PC-3 (cell line): ENCODE data around the gene SFRP5. TPM values are rescaled to one million over a fixed set of nuclear protein-coding genes. Genes with fewer than 3 reads are reported as not detected.

ENCODE experiments used
- ATAC-seq: fragments of 200-7000 bp; cut with Tn5 transposase; 2 replicates; pipeline ENCODE4 v1.9.1; 2020; ENCODE audit warnings: mild to moderate bottlenecking, moderate library complexity
- BruUV-seq: library from RNA; stranded (reverse); fragments of 400-500 nt; replicated peaks from 2 replicates; lab custom pipeline; 2021; lab: Mats Ljungman, UMichigan
- CTCF ChIA-PET: fragments of 300-600 bp; sonication (Branson Sonifier 250); formaldehyde crosslinking; loops from one replicate; lab custom pipeline; 2022; ENCODE audit warnings: antibody characterized with exemption; lab: Charles Lee
- POLR2A ChIA-PET: fragments of 300-600 bp; sonication (Branson Sonifier 250); formaldehyde crosslinking; loops from one replicate; lab custom pipeline; 2022; ENCODE audit warnings: antibody characterized with exemption; ENCODE audit not compliant: unreplicated experiment; lab: Charles Lee
- DNase-seq: peaks from one replicate; pipeline ENCODE4 v3.0.0-alpha.2; 2015
- H2AFZ ChIP-seq: fragments of 300-600 bp; sonication (generic); 2 replicates; pipeline ENCODE4 v1.6.0; 2016; ENCODE audit warnings: antibody characterized with exemption, low read length
- H3F3A ChIP-seq: fragments of 300-600 bp; sonication (generic); one replicate; pipeline ENCODE4 v1.6.0; 2017; ENCODE audit warnings: antibody characterized with exemption, low read length, control low read depth, mild to moderate bottlenecking; ENCODE audit not compliant: unreplicated experiment
- H3K27ac ChIP-seq: fragments of 300-600 bp; sonication (generic); 2 replicates; pipeline ENCODE4 v1.5.1; 2016; ENCODE audit warnings: mild to moderate bottlenecking, low read length
- H3K27me3 ChIP-seq: fragments of 300-600 bp; sonication (generic); 2 replicates; pipeline ENCODE4 v1.6.1; 2016; ENCODE audit warnings: low read length, mixed read lengths
- H3K36me3 ChIP-seq: fragments of 300-600 bp; sonication (generic); 2 replicates; pipeline ENCODE4 v1.6.1; 2016; ENCODE audit warnings: low read depth, mixed run types, low read length, mixed read lengths
- H3K4me1 ChIP-seq: fragments of 300-600 bp; sonication (generic); 2 replicates; pipeline ENCODE4 v1.5.1; 2016; ENCODE audit warnings: low read length; ENCODE audit not compliant: insufficient read depth
- H3K4me2 ChIP-seq: fragments of 300-600 bp; sonication (generic); 2 replicates; pipeline ENCODE4 v1.6.0; 2016; ENCODE audit warnings: low read length
- H3K4me3 ChIP-seq: fragments of 300-600 bp; sonication (generic); 2 replicates; pipeline ENCODE4 v1.5.1; 2016; ENCODE audit warnings: mild to moderate bottlenecking, low read length, mixed read lengths
- H3K79me2 ChIP-seq: fragments of 300-600 bp; sonication (generic); 2 replicates; pipeline ENCODE4 v1.6.1; 2017; ENCODE audit warnings: low read length, mixed read lengths
- H3K9ac ChIP-seq: fragments of 300-600 bp; sonication (generic); 2 replicates; pipeline ENCODE4 v1.6.0; 2016; ENCODE audit warnings: mild to moderate bottlenecking, low read length
- H3K9me2 ChIP-seq: fragments of 300-600 bp; sonication (generic); replicated peaks from 2 replicates; pipeline ENCODE4 v1.6.1; 2016; ENCODE audit warnings: mixed run types, low read length, mixed read lengths
- H3K9me3 ChIP-seq: fragments of 300-600 bp; sonication (generic); 2 replicates; pipeline ENCODE4 v1.6.1; 2016; ENCODE audit warnings: low read length, mixed read lengths
- H4K20me1 ChIP-seq: fragments of 300-600 bp; sonication (generic); 2 replicates; pipeline ENCODE4 v1.6.1; 2016; ENCODE audit warnings: low read length, mixed read lengths
- EZH2 ChIP-seq: fragments of 300-600 bp; sonication (generic); IDR thresholded peaks from one replicate; pipeline ENCODE4 v1.6.1; 2017; ENCODE audit warnings: antibody characterized with exemption, mild to moderate bottlenecking, low read length; ENCODE audit not compliant: unreplicated experiment
- EZH2phosphoT487 ChIP-seq: fragments of 300-600 bp; sonication (generic); IDR thresholded peaks from 2 replicates; pipeline ENCODE4 v1.6.1; 2018; ENCODE audit warnings: mild to moderate bottlenecking, antibody characterized with exemption, low read length, borderline replicate concordance
- intact Hi-C: fragments of 100-400 bp; cut with micrococcal nuclease; formaldehyde crosslinking; loops from 2 replicates; pipeline ENCODE4 v1.9.0; 2023
- total RNA-seq: library from RNA; depleted of rRNA; stranded (reverse); fragments of >200 nt; gene quantifications from 2 replicates; pipeline ENCODE4 v1.2.3, GENCODE V29; 2014
- TF ChIP-seq, protein P1 (sequence below): fragments of 300-600 bp; sonication (generic); conservative IDR thresholded peaks from 2 replicates; pipeline ENCODE4 v1.5.1; 2017; ENCODE audit warnings: antibody characterized with exemption, low read depth, mild to moderate bottlenecking, low read length

SFRP5 gene
- total RNA-seq, 1 experiment from 2014 or later = not detected

GRCh38 chr10:97765201-97765600 lies 6.6 kb downstream of the SFRP5 start:
- ChIA-PET CTCF (no interaction called here), POLR2A (no interaction called here)
- ATAC-seq = no peak
- H3K27ac ChIP-seq = no peak overlapping the region
- peaks cover 4% of the 10 kb centered on the region; the same call in 1 of the 2 replicates for H3K36me3 ChIP-seq
- H3K9ac ChIP-seq = no peak overlapping the region
- H2AFZ ChIP-seq = no peak overlapping the region
- H3K9me2 ChIP-seq = no peaks in the 10 kb centered on the region
- no peaks in the 10 kb centered on the region for H3K79me2 ChIP-seq
- H3K4me2 ChIP-seq = no peak overlapping the region
- H3K4me3 ChIP-seq = no peak overlapping the region
- no TSS peak for BruUV-seq
- DNase-seq = no peak
- intact Hi-C loops = no loop called here
- H3K4me1 ChIP-seq = no peaks in the 10 kb centered on the region
- TF ChIP-seq EZH2 = no peak
- TF ChIP-seq EZH2phosphoT487 = no peak
- TF ChIP-seq, protein P1, sequence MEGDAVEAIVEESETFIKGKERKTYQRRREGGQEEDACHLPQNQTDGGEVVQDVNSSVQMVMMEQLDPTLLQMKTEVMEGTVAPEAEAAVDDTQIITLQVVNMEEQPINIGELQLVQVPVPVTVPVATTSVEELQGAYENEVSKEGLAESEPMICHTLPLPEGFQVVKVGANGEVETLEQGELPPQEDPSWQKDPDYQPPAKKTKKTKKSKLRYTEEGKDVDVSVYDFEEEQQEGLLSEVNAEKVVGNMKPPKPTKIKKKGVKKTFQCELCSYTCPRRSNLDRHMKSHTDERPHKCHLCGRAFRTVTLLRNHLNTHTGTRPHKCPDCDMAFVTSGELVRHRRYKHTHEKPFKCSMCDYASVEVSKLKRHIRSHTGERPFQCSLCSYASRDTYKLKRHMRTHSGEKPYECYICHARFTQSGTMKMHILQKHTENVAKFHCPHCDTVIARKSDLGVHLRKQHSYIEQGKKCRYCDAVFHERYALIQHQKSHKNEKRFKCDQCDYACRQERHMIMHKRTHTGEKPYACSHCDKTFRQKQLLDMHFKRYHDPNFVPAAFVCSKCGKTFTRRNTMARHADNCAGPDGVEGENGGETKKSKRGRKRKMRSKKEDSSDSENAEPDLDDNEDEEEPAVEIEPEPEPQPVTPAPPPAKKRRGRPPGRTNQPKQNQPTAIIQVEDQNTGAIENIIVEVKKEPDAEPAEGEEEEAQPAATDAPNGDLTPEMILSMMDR = no peak
- H4K20me1 ChIP-seq = no peaks in the 10 kb centered on the region
- H3F3A ChIP-seq = no peaks in the 10 kb centered on the region
- H3K9me3 ChIP-seq = no peaks in the 10 kb centered on the region
- no peaks in the 10 kb centered on the region for H3K27me3 ChIP-seq

GRCh38 chr10:97764519-97764931 lies 7.3 kb downstream of the SFRP5 start:
- ATAC-seq = no peak
- no peaks in the 10 kb centered on the region for H3K4me1 ChIP-seq

DNA sequence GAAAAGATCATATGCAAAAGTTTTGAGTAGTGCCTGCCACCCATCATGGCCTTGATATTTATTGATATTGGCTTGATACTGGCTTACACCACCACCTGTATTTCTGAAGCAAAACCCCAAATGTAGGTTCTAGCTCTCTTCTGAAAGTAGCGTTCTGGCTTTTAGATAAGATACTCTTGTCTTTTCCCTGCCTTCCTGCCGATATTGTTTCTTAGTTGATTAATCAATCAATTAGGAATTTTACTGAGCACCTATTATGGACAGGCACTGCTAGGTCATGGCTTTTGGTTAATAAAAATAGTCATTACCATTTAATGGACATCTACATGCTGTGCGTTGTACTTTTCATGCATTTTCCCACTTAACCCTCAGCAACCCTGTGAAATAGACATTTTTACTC lies 7.9 kb downstream of the SFRP5 start:
- no peak overlapping the region for H3K9ac ChIP-seq
- H3K79me2 ChIP-seq = no peaks in the 10 kb centered on the region
- H3K27me3 ChIP-seq = no peaks in the 10 kb centered on the region
- H3F3A ChIP-seq = no peaks in the 10 kb centered on the region
- ChIA-PET POLR2A (no interaction called here), CTCF (no interaction called here)
- no peaks in the 10 kb centered on the region for H3K9me2 ChIP-seq
- no peaks in the 10 kb centered on the region for H3K4me1 ChIP-seq
- DNase-seq = no peak
- H3K4me2 ChIP-seq = no peak overlapping the region
- peaks cover 7% of the 10 kb centered on the region; the same call in 1 of the 2 replicates for H3K36me3 ChIP-seq
- no peak overlapping the region for H3K27ac ChIP-seq
- intact Hi-C loops = no loop called here
- H2AFZ ChIP-seq = no peak overlapping the region
- no peak for ATAC-seq
- no peak overlapping the region for H3K4me3 ChIP-seq
- H3K9me3 ChIP-seq = no peaks in the 10 kb centered on the region
- BruUV-seq = no TSS peak
- no peak for TF ChIP-seq EZH2phosphoT487
- TF ChIP-seq EZH2 = no peak
- TF ChIP-seq, protein P1 = no peak
- H4K20me1 ChIP-seq = no peaks in the 10 kb centered on the region

More at GRCh38 chr10:97764519-97764931, 7.3 kb downstream of the SFRP5 start:
- no peaks in the 10 kb centered on the region for H3K27me3 ChIP-seq
- H3K4me3 ChIP-seq = no peak overlapping the region
- H2AFZ ChIP-seq = no peak overlapping the region
- no peak overlapping the region for H3K27ac ChIP-seq
- TF ChIP-seq EZH2phosphoT487 = no peak
- H3F3A ChIP-seq = no peaks in the 10 kb centered on the region
- intact Hi-C loops = no loop called here
- H3K9me2 ChIP-seq = no peaks in the 10 kb centered on the region
- H3K9me3 ChIP-seq = no peaks in the 10 kb centered on the region
- no peak overlapping the region for H3K4me2 ChIP-seq
- H3K79me2 ChIP-seq = no peaks in the 10 kb centered on the region
- POLR2A ChIA-PET = no interaction called here
- peaks cover 7% of the 10 kb centered on the region; the same call in 1 of the 2 replicates for H3K36me3 ChIP-seq
- no peaks in the 10 kb centered on the region for H4K20me1 ChIP-seq
- DNase-seq = no peak
- CTCF ChIA-PET = no interaction called here
- no TSS peak for BruUV-seq
- no peak overlapping the region for H3K9ac ChIP-seq
